Measurements from ENCODE around the gene SSRP1.

DNA sequence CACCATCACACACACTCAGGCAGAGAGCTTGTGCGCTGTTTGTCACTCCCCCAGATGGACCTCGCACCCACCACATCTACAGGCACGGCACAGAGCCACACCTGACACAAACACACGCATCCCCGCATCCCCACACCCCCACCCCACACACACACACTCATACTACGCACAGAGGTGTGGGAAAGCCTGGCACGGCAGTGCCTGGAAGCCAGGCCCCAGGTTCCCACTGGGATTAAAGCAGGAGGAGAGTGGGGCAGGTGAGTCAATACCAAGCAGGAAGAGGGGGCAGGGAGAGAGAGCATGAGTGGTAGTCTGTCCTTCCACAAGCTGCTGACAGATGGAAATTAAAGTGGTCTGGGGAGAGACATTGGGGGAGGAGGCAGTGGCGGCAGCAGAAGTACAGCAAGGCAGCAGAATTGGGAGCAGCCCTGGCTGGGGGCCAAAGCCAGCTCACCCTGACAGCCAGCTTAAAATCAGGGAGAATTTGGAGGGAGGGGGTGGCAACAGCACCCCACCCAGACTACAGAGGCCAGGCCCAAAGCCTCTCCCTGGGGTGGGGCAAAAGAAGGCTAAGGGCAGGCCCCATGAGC lies 31.6 kb downstream of the SSRP1 start:
- no peak for TF ChIP-seq EZH2 (IDR thresholded peaks at IDR 0.05; ENCODE audit: low read depth)
- TF ChIP-seq, protein P1, sequence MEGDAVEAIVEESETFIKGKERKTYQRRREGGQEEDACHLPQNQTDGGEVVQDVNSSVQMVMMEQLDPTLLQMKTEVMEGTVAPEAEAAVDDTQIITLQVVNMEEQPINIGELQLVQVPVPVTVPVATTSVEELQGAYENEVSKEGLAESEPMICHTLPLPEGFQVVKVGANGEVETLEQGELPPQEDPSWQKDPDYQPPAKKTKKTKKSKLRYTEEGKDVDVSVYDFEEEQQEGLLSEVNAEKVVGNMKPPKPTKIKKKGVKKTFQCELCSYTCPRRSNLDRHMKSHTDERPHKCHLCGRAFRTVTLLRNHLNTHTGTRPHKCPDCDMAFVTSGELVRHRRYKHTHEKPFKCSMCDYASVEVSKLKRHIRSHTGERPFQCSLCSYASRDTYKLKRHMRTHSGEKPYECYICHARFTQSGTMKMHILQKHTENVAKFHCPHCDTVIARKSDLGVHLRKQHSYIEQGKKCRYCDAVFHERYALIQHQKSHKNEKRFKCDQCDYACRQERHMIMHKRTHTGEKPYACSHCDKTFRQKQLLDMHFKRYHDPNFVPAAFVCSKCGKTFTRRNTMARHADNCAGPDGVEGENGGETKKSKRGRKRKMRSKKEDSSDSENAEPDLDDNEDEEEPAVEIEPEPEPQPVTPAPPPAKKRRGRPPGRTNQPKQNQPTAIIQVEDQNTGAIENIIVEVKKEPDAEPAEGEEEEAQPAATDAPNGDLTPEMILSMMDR (conservative IDR thresholded peaks at IDR 0.05), result no peak
